ENCODE results near the gene FHIT. TPM values are rescaled to one million over a fixed set of nuclear protein-coding genes. Genes with fewer than 3 reads are reported as not detected.
A peak's percentile ranks its signal among the peaks of the same experiment; 100 is the strongest.

FHIT gene
- total and polyA plus RNA-seq, 2 experiments from 2014 or later: 0.22 to 0.90 TPM

DNA sequence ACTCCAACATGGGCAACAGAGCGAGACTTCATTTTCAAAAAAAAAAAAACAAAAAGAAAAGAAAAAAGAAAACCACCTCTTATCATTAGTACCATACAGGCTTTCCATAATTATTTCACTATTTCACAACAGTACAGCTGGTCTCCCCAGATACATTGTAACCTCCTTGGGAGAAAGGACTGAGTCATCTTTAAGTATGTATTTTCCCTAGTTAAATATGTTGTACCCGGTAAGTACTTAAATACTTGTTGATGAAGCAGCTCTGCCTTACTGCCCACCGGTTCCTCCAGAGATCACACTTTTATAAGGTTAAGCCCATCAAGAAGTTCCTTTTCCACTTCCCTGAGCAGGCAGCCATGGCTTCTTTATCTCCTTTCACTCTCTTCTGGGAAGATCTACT, 1412.0 kb downstream of the FHIT start:
- in situ Hi-C loops (cut with MboI): no loop called here
- Histone ChIP-seq H3K9me2 (ENCODE audit: insufficient read depth) (no peaks in the 10 kb centered on the region), H3K27ac (no peak overlapping the region)

DNA sequence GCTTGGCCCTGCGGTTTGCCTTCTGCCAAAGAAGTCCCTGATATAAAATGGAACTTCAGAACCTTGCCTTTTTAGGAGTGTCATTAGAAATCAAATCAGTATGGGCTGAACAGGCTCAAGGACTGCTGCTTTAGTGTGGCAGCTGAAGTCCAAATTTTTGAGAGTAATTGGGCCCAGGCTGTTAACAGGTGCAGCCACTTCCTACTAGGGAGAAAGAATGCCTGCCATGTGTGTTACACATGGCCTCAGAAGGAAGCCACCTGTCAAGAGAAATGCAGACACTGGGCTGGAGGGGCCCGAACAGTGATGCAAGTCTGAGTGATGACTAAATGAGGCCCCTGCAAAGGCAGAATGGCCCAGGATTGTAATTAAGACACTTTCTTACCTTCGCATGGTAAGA, 1414.7 kb downstream of the FHIT start:
- Histone ChIP-seq H3K27ac (no peak overlapping the region), H3K4me2 (ENCODE audit: unreplicated experiment) (no peak overlapping the region), H3K79me2 (ENCODE audit: insufficient read depth) (no peaks in the 10 kb centered on the region), H3K27me3 (replicated peaks; ENCODE audit: insufficient read depth) (no peaks in the 10 kb centered on the region), H3K9me2 (ENCODE audit: insufficient read depth) (no peaks in the 10 kb centered on the region), H4K20me1 (ENCODE audit: insufficient read depth) (no peaks in the 10 kb centered on the region), H3K9ac (no peak overlapping the region), H3F3A (ENCODE audit: insufficient read depth) (no peaks in the 10 kb centered on the region), H3K4me3 (no peak overlapping the region), H3K4me1 (ENCODE audit: insufficient read depth) (0 out of 2 replicates have a peak, but pooled peaks cover 10% of the 10 kb centered on the region), H3K36me3 (ENCODE audit: low read depth) (no peaks in the 10 kb centered on the region), H3K9me3 (ENCODE audit: low read depth) (no peaks in the 10 kb centered on the region), H2AFZ (no peak overlapping the region)
- 64 to 71% methylated on average over 3 of the region's 3 CpGs for WGBS, 2 experiments (ENCODE audit: low coverage in 1 of 2, low lambda C conversion rate in 2 of 2, missing lambda C conversion rate in 2 of 2)
- DNase-seq: no peak
- no peak for TF ChIP-seq EZH2phosphoT487 (IDR thresholded peaks at IDR 0.05; ENCODE audit: insufficient read depth, low read depth)
- TF ChIP-seq EZH2 (IDR thresholded peaks at IDR 0.05; ENCODE audit: insufficient read depth, poor library complexity, severe bottlenecking): no peak
- in situ Hi-C loops (cut with MboI): no loop called here

More for the DNA sequence above, 1412.0 kb downstream of the FHIT start:
- H3K4me2 ChIP-seq (ENCODE audit: unreplicated experiment): no peak overlapping the region
- H3K9me3 ChIP-seq (ENCODE audit: low read depth): no peaks in the 10 kb centered on the region
- H3K36me3 ChIP-seq (ENCODE audit: low read depth): no peaks in the 10 kb centered on the region
- no peaks in the 10 kb centered on the region for H3K27me3 ChIP-seq (replicated peaks; ENCODE audit: insufficient read depth)
- 0 out of 2 replicates have a peak, but pooled peaks cover 10% of the 10 kb centered on the region for H3K4me1 ChIP-seq (ENCODE audit: insufficient read depth)
- H4K20me1 ChIP-seq (ENCODE audit: insufficient read depth): no peaks in the 10 kb centered on the region
- no peak overlapping the region for H3K4me3 ChIP-seq
- H3F3A ChIP-seq (ENCODE audit: insufficient read depth): no peaks in the 10 kb centered on the region
- 67 to 72% methylated on average over 3 of the region's 3 CpGs for WGBS, 2 experiments (ENCODE audit: low coverage in 1 of 2, low lambda C conversion rate in 2 of 2, missing lambda C conversion rate in 2 of 2)
- H2AFZ ChIP-seq: no peak overlapping the region
- no peak for TF ChIP-seq EZH2phosphoT487 (IDR thresholded peaks at IDR 0.05; ENCODE audit: insufficient read depth, low read depth)
- TF ChIP-seq EZH2 (IDR thresholded peaks at IDR 0.05; ENCODE audit: insufficient read depth, poor library complexity, severe bottlenecking): no peak
- peak; percentile 60 for DNase-seq
- H3K79me2 ChIP-seq (ENCODE audit: insufficient read depth): no peaks in the 10 kb centered on the region
- no peak overlapping the region for H3K9ac ChIP-seq

DNA sequence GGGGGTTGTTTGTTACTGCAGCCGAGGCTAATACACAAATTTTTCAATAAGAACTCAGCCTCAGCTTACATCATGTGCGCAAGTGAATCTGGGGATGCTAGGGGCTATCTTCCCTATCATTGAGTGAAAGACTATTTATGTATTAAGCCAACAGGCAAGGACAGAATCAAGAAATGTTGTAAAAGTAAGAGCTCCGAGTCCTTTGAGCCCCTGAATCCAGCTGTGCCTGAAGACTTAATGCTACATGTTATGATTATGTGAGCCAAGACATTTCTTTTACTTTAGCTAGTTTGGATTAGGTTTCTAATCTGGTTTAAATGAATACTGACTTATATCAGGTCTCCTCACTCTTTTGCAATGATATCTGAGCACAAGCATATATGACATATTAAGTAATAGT, 1418.5 kb downstream of the FHIT start:
- no peaks in the 10 kb centered on the region for H3K9me2 ChIP-seq (ENCODE audit: insufficient read depth)
- no peak overlapping the region for H3K4me3 ChIP-seq
- no peak overlapping the region for H3K4me2 ChIP-seq (ENCODE audit: unreplicated experiment)
- H2AFZ ChIP-seq: no peak overlapping the region
- no peaks in the 10 kb centered on the region for H3K9me3 ChIP-seq (ENCODE audit: low read depth)
- no peaks in the 10 kb centered on the region for H3K36me3 ChIP-seq (ENCODE audit: low read depth)
- WGBS, 2 experiments (ENCODE audit: low coverage in 1 of 2, low lambda C conversion rate in 2 of 2, missing lambda C conversion rate in 2 of 2): 59 to 64% methylated on average over 3 of the region's 3 CpGs
- no peaks in the 10 kb centered on the region for H3K27me3 ChIP-seq (replicated peaks; ENCODE audit: insufficient read depth)
- no peaks in the 10 kb centered on the region for H4K20me1 ChIP-seq (ENCODE audit: insufficient read depth)
- H3K9ac ChIP-seq: no peak overlapping the region
- H3K4me1 ChIP-seq (ENCODE audit: insufficient read depth): no peaks in the 10 kb centered on the region
- H3K79me2 ChIP-seq (ENCODE audit: insufficient read depth): no peaks in the 10 kb centered on the region
- no peak for DNase-seq
- in situ Hi-C loops (cut with MboI): no loop called here
- TF ChIP-seq EZH2phosphoT487 (IDR thresholded peaks at IDR 0.05; ENCODE audit: insufficient read depth, low read depth) (no peak), EZH2 (IDR thresholded peaks at IDR 0.05; ENCODE audit: insufficient read depth, poor library complexity, severe bottlenecking) (no peak)
- H3K27ac ChIP-seq: no peak overlapping the region
- H3F3A ChIP-seq (ENCODE audit: insufficient read depth): no peaks in the 10 kb centered on the region

DNA sequence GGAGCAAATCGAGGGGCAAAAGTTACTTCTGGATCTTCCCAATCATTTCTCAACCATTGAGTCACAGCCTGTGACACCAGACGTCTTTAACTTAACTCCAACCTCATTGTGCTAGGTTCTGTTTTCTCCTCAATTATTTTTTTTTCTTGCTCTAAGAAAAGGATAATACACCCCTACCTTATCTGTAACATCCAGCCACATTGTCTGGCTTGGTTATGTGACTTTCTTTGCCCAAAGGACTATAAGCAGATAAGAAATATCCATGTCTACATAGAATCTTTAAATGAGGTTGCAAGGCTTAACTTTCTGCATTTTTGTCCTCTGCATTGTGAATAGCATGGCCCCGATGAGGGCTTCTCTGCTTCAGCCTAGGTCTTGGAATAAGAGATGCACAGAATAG, 1419.0 kb downstream of the FHIT start:
- Histone ChIP-seq H3F3A (ENCODE audit: insufficient read depth) (no peaks in the 10 kb centered on the region), H2AFZ (no peak overlapping the region), H3K9me2 (ENCODE audit: insufficient read depth) (no peaks in the 10 kb centered on the region), H3K27me3 (replicated peaks; ENCODE audit: insufficient read depth) (no peaks in the 10 kb centered on the region), H3K36me3 (ENCODE audit: low read depth) (no peaks in the 10 kb centered on the region), H3K4me1 (ENCODE audit: insufficient read depth) (no peaks in the 10 kb centered on the region), H3K9me3 (ENCODE audit: low read depth) (no peaks in the 10 kb centered on the region), H3K79me2 (ENCODE audit: insufficient read depth) (no peaks in the 10 kb centered on the region), H3K4me3 (no peak overlapping the region), H3K4me2 (ENCODE audit: unreplicated experiment) (no peak overlapping the region), H4K20me1 (ENCODE audit: insufficient read depth) (no peaks in the 10 kb centered on the region), H3K27ac (no peak overlapping the region), H3K9ac (no peak overlapping the region)
- no peak for DNase-seq
- in situ Hi-C loops (cut with MboI): no loop called here
- 41 to 46% methylated on average over 3 of the region's 3 CpGs for WGBS, 2 experiments (ENCODE audit: low coverage in 1 of 2, low lambda C conversion rate in 2 of 2, missing lambda C conversion rate in 2 of 2)
- TF ChIP-seq EZH2 (IDR thresholded peaks at IDR 0.05; ENCODE audit: insufficient read depth, poor library complexity, severe bottlenecking) (no peak), EZH2phosphoT487 (IDR thresholded peaks at IDR 0.05; ENCODE audit: insufficient read depth, low read depth) (no peak)

DNA sequence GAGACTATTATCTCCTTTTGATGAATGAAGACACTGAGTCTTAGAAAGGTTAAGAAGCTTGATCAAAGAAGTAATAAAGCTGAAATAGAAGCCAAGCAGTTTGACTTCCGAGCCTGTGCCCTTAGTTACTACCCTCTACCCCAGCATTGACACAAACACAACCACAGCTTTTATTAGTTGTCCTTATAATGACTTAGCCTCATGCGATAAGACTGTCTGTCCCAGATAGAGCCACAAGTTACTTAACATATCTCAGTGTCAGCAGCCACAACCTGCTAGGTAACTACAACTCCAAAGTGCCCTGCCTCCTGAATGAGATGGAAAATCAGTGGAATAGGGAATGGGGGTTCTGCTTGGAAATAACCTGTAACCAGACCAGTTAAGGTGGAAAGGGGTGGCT, 1419.9 kb downstream of the FHIT start:
- H3K4me3 ChIP-seq: no peak overlapping the region
- in situ Hi-C loops (cut with MboI): no loop called here
- H3K27me3 ChIP-seq (replicated peaks; ENCODE audit: insufficient read depth): no peaks in the 10 kb centered on the region
- TF ChIP-seq EZH2phosphoT487 (IDR thresholded peaks at IDR 0.05; ENCODE audit: insufficient read depth, low read depth) (no peak), EZH2 (IDR thresholded peaks at IDR 0.05; ENCODE audit: insufficient read depth, poor library complexity, severe bottlenecking) (no peak)
- no peak for DNase-seq
- H3K9ac ChIP-seq: no peak overlapping the region
- H3K27ac ChIP-seq: no peak overlapping the region
- no peaks in the 10 kb centered on the region for H3K4me1 ChIP-seq (ENCODE audit: insufficient read depth)
- 65 to 73% methylated on average over 2 of the region's 2 CpGs for WGBS, 2 experiments (ENCODE audit: low coverage in 1 of 2, low lambda C conversion rate in 2 of 2, missing lambda C conversion rate in 2 of 2)
- no peaks in the 10 kb centered on the region for H3K79me2 ChIP-seq (ENCODE audit: insufficient read depth)
- H3K9me2 ChIP-seq (ENCODE audit: insufficient read depth): no peaks in the 10 kb centered on the region
- H3K4me2 ChIP-seq (ENCODE audit: unreplicated experiment): no peak overlapping the region
- H3K9me3 ChIP-seq (ENCODE audit: low read depth): no peaks in the 10 kb centered on the region
- H4K20me1 ChIP-seq (ENCODE audit: insufficient read depth): no peaks in the 10 kb centered on the region
- no peak overlapping the region for H2AFZ ChIP-seq
- H3K36me3 ChIP-seq (ENCODE audit: low read depth): no peaks in the 10 kb centered on the region
- no peaks in the 10 kb centered on the region for H3F3A ChIP-seq (ENCODE audit: insufficient read depth)

Data from GM23248 (cell line).